ENCODE results near the gene ALAD.
"Not testable (repeated sequence)": the region's sequence is repeated elsewhere in the genome, so short reads cannot be mapped to it uniquely, and the experiment has no call there.

The ALAD gene

GRCh38 chr9:113397203-113397631, 3.9 kb downstream of the ALAD start:
- DNase-seq = no peak

GRCh38 chr9:113395000-113395861, 5.9 kb downstream of the ALAD start:
- no peak for DNase-seq

- no peak for DNase-seq
Measured at GRCh38 chr9:113393281-113393680, 7.8 kb downstream of the ALAD start.

- DNase-seq = no peak
Measured at GRCh38 chr9:113391917-113392316, 9.2 kb downstream of the ALAD start.

GRCh38 chr9:113390192-113390960, 10.7 kb downstream of the ALAD start:
- no peak for DNase-seq

- no peak for DNase-seq
Measured at GRCh38 chr9:113389451-113389850, 11.6 kb downstream of the ALAD start.

GRCh38 chr9:113388833-113389232, 12.3 kb downstream of the ALAD start:
- DNase-seq = no peak

- DNase-seq = no peak
Measured at GRCh38 chr9:113387560-113388230, 13.4 kb downstream of the ALAD start.

GRCh38 chr9:113386571-113387393, 14.3 kb downstream of the ALAD start:
- no peak for DNase-seq

GRCh38 chr9:113381909-113382411, 19.1 kb downstream of the ALAD start:
- DNase-seq = no peak

GRCh38 chr9:113381441-113381840, 19.6 kb downstream of the ALAD start:
- not testable (repeated sequence) for DNase-seq

- no peak for DNase-seq
Measured at GRCh38 chr9:113380869-113381378, 20.2 kb downstream of the ALAD start.

GRCh38 chr9:113379829-113380210, 21.3 kb downstream of the ALAD start:
- not testable (repeated sequence) for DNase-seq

GRCh38 chr9:113379094-113379828, 21.8 kb downstream of the ALAD start:
- not testable (repeated sequence) for DNase-seq

GRCh38 chr9:113376634-113377567, 24.2 kb downstream of the ALAD start, which contains the start of gene HDHD3:
HDHD3 (minus strand) TSS chr9:113376986; CDS start chr9:113374354, 2,632 bp downstream.
- no peak for DNase-seq

GRCh38 chr9:113375057-113376023, 25.7 kb downstream of the ALAD start:
- DNase-seq = no peak

- no peak for DNase-seq
Measured at GRCh38 chr9:113373676-113374392, 27.2 kb downstream of the ALAD start.

GRCh38 chr9:113373256-113373655, 27.8 kb downstream of the ALAD start:
- no peak for DNase-seq
